Activated CD8-positive, alpha-beta memory T cell treated with anti-CD3 and anti-CD28 coated beads, Interleukin-2, amount 10 ng/mL, durations not matched to agents 7 days and 5 days (primary cell): Measurements from ENCODE around the gene GRP. TPM values are rescaled to one million over a fixed set of nuclear protein-coding genes. Genes with fewer than 3 reads are reported as not detected.

ENCODE experiments used
- ATAC-seq: fragments of 150-1000 bp; cut with Tn5 transposase; one replicate; pipeline ENCODE4 v1.10.0; 2021; ENCODE audit warnings: moderate library complexity
- CTCF ChIA-PET: fragments of 350-600 bp; sonication (Branson Sonifier 250); formaldehyde crosslinking; loops from one replicate; lab custom pipeline; 2021; ENCODE audit warnings: antibody characterized with exemption; lab: Charles Lee
- DNase-seq: peaks from one replicate; pipeline ENCODE4 v3.0.0-alpha.2; 2020
- H3K27ac Mint-ChIP-seq: one replicate; pipeline ENCODE4 v1.8.0; 2021; ENCODE audit warnings: mild to moderate bottlenecking, mixed read lengths
- H3K27me3 Mint-ChIP-seq: one replicate; pipeline ENCODE4 v1.8.0; 2021; ENCODE audit warnings: mixed read lengths
- H3K36me3 Mint-ChIP-seq: one replicate; pipeline ENCODE4 v1.8.0; 2021; ENCODE audit warnings: mild to moderate bottlenecking, mixed read lengths
- H3K4me1 Mint-ChIP-seq: one replicate; pipeline ENCODE4 v1.8.0; 2021; ENCODE audit warnings: mixed read lengths
- H3K4me3 Mint-ChIP-seq: one replicate; pipeline ENCODE4 v1.8.0; 2021; ENCODE audit warnings: mild to moderate bottlenecking, moderate library complexity, mixed read lengths
- H3K9me3 Mint-ChIP-seq: one replicate; pipeline ENCODE4 v1.8.0; 2022; ENCODE audit warnings: low read depth, mixed read lengths
- total RNA-seq, 2 experiments: library from RNA; stranded (reverse); gene quantifications; one replicate each; pipeline ENCODE4 v1.2.3, GENCODE V29; 2021

GRP gene
- total RNA-seq, 2 experiments from 2014 or later: not detected

DNA sequence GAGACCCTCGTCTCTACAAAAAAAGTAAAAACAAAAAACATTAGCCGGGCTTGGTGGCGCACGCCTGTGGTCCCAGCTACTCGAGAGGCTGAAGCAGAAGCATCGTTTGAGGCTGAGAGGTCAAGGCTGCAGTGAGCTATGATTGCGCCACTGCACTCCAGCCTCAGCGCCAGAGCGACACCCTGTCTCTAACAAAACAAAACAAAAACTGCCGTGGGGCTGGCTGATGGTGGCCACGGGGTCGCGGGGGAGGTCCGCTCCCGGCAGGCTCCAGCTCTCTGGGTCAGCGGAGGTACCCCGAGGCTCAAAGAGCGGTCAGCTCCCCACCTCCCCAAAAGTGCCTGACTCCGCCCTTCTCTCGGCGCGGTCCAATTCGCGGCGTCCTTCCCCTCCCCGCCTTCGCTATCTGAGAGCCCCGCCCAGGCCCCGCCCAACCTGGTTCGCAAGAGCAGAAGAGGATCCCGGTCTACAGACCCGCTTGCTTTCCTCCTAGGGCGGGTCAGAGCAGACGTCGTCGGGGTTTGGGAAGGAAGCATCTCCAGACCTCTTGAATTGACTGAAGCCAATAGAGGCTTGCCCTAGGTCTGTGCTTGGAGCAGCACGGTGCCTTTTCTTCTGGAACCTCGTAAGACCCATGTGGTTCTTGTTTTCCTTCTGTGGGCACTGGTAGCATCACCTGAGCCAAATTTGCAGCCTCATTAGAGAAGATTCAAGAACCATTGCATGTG is 45.5 kb downstream of the GRP start:
- ATAC-seq: peak; percentile 80
- Mint-ChIP-seq H3K4me3 (peak overlapping the region; percentile 71), H3K36me3 (peaks cover 3% of the 10 kb centered on the region), H3K4me1 (peaks cover 18% of the 10 kb centered on the region), H3K9me3 (no peaks in the 10 kb centered on the region), H3K27me3 (peaks cover 86% of the 10 kb centered on the region), H3K27ac (no peak overlapping the region)
- CTCF ChIA-PET: interaction anchor here (1.5 to 2.4 kb wide), 2 partner anchors 16 to 137 kb away, joined by 5 to 6 read pairs; no protein-coding TSS in a partner anchor
- peak; percentile 64 for DNase-seq

GRCh38 chr18:59265974-59266369 is 46.0 kb downstream of the GRP start:
- no peak overlapping the region for H3K27ac Mint-ChIP-seq
- H3K36me3 Mint-ChIP-seq: peaks cover 3% of the 10 kb centered on the region
- peaks cover 87% of the 10 kb centered on the region for H3K27me3 Mint-ChIP-seq
- H3K9me3 Mint-ChIP-seq: no peaks in the 10 kb centered on the region
- peaks cover 18% of the 10 kb centered on the region for H3K4me1 Mint-ChIP-seq
- CTCF ChIA-PET: interaction anchor here (1.9 kb wide), 1 partner anchor 136 kb away, joined by 8 read pairs; no protein-coding TSS in a partner anchor
- DNase-seq: no peak
- H3K4me3 Mint-ChIP-seq: no peak overlapping the region
- ATAC-seq: no peak

- Mint-ChIP-seq H3K4me3 (no peak overlapping the region), H3K4me1 (peaks cover 18% of the 10 kb centered on the region), H3K27me3 (peaks cover 91% of the 10 kb centered on the region), H3K9me3 (no peaks in the 10 kb centered on the region), H3K36me3 (peaks cover 3% of the 10 kb centered on the region), H3K27ac (no peak overlapping the region)
- ATAC-seq: no peak
- CTCF ChIA-PET: interaction anchor here (1.4 to 1.9 kb wide), 2 partner anchors 17 to 136 kb away, joined by 5 to 8 read pairs; no protein-coding TSS in a partner anchor
- no peak for DNase-seq
Observed at GRCh38 chr18:59266459-59266858, 46.5 kb downstream of the GRP start.

DNA sequence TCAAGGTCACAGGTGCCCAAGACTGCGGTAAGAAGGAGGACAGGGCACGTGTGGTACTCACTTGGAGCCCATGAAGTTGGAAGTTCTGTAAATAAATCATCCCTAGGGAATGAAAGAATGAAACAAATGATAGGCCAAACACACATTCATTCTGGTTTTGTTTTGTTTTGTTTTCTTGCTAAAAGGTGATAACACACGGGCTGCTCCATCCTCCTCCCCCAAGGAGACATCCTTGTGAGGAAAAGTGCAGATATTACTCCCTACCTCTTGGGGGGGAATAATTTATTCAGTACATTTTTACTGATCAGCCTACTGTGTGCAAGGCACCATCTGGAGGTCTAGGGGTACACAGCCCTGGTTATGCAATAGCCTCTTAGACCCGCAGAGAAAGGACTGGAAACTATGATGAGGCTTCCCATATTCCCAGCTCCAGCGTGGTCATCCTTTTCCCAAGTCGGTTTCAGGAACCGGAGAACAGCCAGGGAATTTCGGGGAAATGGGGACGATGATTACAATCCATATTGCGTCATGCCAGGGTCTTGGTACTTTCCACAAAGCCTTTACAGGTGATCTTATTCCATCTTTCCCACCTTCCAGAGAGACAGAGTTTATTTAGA is 47.0 kb downstream of the GRP start:
- DNase-seq: no peak
- no peak overlapping the region for H3K4me3 Mint-ChIP-seq
- peaks cover 92% of the 10 kb centered on the region for H3K27me3 Mint-ChIP-seq
- H3K4me1 Mint-ChIP-seq: peaks cover 18% of the 10 kb centered on the region
- peaks cover 3% of the 10 kb centered on the region for H3K36me3 Mint-ChIP-seq
- no peak for ATAC-seq
- no peak overlapping the region for H3K27ac Mint-ChIP-seq
- CTCF ChIA-PET: interaction anchor here (1.4 to 1.9 kb wide), 2 partner anchors 18 to 135 kb away, joined by 5 to 8 read pairs; no protein-coding TSS in a partner anchor
- no peaks in the 10 kb centered on the region for H3K9me3 Mint-ChIP-seq

DNA sequence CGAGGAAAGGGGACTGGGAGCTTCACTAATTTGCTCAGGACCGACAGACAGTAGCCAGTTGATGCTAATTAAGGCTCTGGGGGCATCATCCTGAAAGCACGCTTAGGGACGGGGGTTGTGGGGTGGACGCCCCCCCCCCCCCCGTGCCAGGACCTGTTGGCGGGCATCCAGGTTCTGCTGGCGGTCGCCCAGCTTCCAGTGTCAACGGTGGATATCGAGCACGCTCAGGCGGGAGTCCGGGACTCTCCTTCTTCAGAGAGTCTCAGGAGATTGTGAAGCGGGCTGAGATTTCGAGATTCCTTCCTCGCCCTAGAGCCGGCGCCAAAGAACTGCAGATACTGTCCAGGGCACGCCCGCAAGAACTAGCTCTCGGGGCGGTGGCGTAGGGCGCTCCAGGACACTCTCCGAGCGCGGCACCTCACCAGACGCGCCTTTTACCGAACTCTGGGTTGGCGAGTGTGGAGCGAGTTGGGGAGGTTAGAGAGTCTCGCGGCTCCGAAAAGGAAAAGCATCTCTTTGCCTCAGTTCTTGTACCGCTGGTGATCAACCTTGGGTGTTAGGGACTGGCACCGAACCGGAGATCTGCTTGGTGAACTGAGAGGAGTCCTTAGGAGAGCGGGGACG is 47.7 kb downstream of the GRP start:
- Mint-ChIP-seq H3K36me3 (peaks cover 3% of the 10 kb centered on the region), H3K27me3 (peaks cover 92% of the 10 kb centered on the region), H3K27ac (no peak overlapping the region), H3K4me3 (no peak overlapping the region), H3K4me1 (peaks cover 18% of the 10 kb centered on the region), H3K9me3 (no peaks in the 10 kb centered on the region)
- ATAC-seq (no peak), DNase-seq (no peak)
- CTCF ChIA-PET: interaction anchor here (1.4 to 1.9 kb wide), 2 partner anchors 18 to 135 kb away, joined by 5 to 8 read pairs; no protein-coding TSS in a partner anchor

DNA sequence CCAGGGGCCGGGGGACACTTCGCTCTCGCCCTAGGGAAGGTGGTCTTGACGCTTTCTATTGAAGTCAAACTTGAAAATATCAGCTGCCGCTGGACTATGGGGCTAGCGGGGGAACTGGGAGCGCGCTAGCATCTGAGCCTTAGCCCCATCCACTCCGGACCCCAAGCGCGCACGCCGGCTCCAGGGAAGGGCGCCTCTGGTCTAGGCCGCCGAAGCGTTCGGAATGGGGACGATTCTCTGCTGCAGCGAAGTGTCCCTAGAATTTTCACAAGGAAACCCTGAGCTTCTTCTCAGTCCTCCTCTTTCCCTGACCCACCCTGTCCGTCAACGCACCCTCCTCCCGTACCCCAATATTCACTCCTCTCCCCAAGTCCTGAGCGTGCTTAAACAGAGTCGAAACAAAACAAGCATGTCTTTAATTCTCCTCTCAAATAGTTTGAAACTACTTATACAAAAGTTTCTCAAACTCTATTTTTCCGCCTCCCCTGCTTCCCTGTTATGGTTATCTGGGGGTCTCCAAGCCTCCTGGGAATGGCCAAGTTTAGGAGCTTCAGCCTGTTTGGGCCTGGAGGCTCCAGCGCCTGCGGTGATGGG is 48.3 kb downstream of the GRP start:
- CTCF ChIA-PET: interaction anchor here (1.1 kb wide), 1 partner anchor 20 kb away, joined by 3 read pairs; no protein-coding TSS in a partner anchor
- Mint-ChIP-seq H3K4me1 (peaks cover 18% of the 10 kb centered on the region), H3K27me3 (peaks cover 86% of the 10 kb centered on the region), H3K36me3 (peaks cover 3% of the 10 kb centered on the region), H3K27ac (no peak overlapping the region), H3K9me3 (no peaks in the 10 kb centered on the region), H3K4me3 (no peak overlapping the region)
- ATAC-seq: no peak
- no peak for DNase-seq

- Mint-ChIP-seq H3K9me3 (no peaks in the 10 kb centered on the region), H3K27ac (no peak overlapping the region), H3K4me1 (peaks cover 21% of the 10 kb centered on the region), H3K4me3 (peak overlapping the region; percentile 2), H3K36me3 (peaks cover 3% of the 10 kb centered on the region), H3K27me3 (peaks cover 86% of the 10 kb centered on the region)
- CTCF ChIA-PET: interaction anchor here (0.6 to 1.2 kb wide), 4 partner anchors 16 to 185 kb away, joined by 3 to 5 read pairs (median 4); no protein-coding TSS in a partner anchor
- peak; percentile 55 for DNase-seq
- ATAC-seq: peak; percentile 59
Observed at GRCh38 chr18:59268721-59269562, 49.0 kb downstream of the GRP start.

DNA sequence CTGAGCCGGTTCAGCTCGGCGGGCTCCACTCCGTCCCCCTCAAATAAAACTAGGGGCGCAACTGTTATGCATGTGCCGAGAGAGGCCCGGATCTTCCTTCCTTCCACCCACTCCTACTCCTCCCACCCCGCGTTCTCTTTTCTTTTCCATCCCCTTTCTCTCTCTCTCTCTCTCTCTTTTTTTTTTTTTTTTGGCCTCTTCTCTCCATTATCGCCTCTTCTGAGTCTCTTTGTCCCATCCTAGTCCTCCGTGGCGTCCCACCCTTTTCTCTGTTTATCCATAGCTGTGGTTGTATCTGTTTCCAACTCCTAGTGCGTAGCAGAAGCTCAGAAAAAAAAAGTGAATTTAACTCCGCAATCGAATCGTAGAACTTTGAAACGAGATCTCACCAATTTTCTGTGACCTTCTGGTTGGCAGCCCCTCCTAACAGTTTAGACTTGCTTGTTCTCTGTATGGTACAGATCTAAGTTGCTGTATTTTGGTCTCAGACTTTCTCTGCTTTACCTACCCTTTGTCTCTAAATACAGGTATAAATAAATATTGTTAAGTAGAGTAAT is 49.7 kb downstream of the GRP start:
- Mint-ChIP-seq H3K4me1 (peaks cover 21% of the 10 kb centered on the region), H3K9me3 (no peaks in the 10 kb centered on the region), H3K27ac (no peak overlapping the region), H3K36me3 (peaks cover 3% of the 10 kb centered on the region), H3K4me3 (peak overlapping the region; percentile 2), H3K27me3 (peaks cover 86% of the 10 kb centered on the region)
- ATAC-seq: no peak
- CTCF ChIA-PET: interaction anchor here (0.7 to 1.2 kb wide), 3 partner anchors 21 to 186 kb away, joined by 3 to 5 read pairs (median 3); no protein-coding TSS in a partner anchor
- no peak for DNase-seq

GRCh38 chr18:59270689-59271257 is 50.8 kb downstream of the GRP start:
- H3K27me3 Mint-ChIP-seq: peaks cover 86% of the 10 kb centered on the region
- DNase-seq (no peak), ATAC-seq (no peak)
- H3K4me3 Mint-ChIP-seq: no peak overlapping the region
- peaks cover 18% of the 10 kb centered on the region for H3K4me1 Mint-ChIP-seq
- peaks cover 3% of the 10 kb centered on the region for H3K36me3 Mint-ChIP-seq
- H3K27ac Mint-ChIP-seq: no peak overlapping the region
- no peaks in the 10 kb centered on the region for H3K9me3 Mint-ChIP-seq
- CTCF ChIA-PET: interaction anchor here (0.7 to 1.3 kb wide), 3 partner anchors 22 to 132 kb away, joined by 3 read pairs; no protein-coding TSS in a partner anchor

DNA sequence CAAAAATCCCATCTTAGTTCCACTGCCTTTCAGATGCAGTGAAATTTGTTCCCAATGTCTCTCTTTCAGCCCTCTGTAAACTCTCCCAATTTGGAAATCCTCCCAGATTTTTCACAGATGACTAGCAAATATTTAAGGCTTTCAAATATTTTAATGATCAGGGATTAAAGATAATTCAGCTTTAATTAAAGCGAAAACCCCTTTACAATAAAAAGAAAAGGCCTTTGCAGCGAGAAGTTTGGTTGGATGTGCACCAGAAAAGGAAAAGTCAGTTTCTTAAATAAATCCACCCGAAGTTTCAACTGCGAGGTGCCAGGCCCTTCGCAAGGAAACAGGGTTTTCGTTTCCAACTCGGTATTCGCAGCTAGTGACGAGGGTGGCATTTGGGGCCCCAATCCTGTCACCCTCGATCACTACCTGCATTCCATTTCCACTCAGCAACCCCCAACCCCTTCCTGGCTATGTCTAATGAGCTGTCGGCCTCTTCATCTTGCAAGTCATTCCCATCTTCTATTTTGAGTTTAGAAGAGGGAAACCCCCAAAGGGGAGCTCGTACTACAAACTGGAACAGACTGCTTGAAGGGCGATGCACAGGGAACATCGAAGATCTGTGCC is 51.8 kb downstream of the GRP start:
- Mint-ChIP-seq H3K4me1 (peaks cover 13% of the 10 kb centered on the region), H3K27me3 (peaks cover 86% of the 10 kb centered on the region), H3K4me3 (no peak overlapping the region), H3K36me3 (peaks cover 3% of the 10 kb centered on the region), H3K27ac (no peak overlapping the region), H3K9me3 (no peaks in the 10 kb centered on the region)
- CTCF ChIA-PET: interaction anchor here (0.6 to 1.6 kb wide), 4 partner anchors 23 to 162 kb away, joined by 3 to 5 read pairs (median 3); no protein-coding TSS in a partner anchor
- no peak for DNase-seq
- ATAC-seq: no peak

GRCh38 chr18:59272221-59272888 is 52.4 kb downstream of the GRP start:
- CTCF ChIA-PET: interaction anchor here (0.6 to 1.6 kb wide), 2 partner anchors 23 to 78 kb away, joined by 3 read pairs; no protein-coding TSS in a partner anchor
- peaks cover 3% of the 10 kb centered on the region for H3K36me3 Mint-ChIP-seq
- no peak overlapping the region for H3K27ac Mint-ChIP-seq
- H3K4me3 Mint-ChIP-seq: no peak overlapping the region
- DNase-seq: no peak
- peaks cover 13% of the 10 kb centered on the region for H3K4me1 Mint-ChIP-seq
- no peak for ATAC-seq
- H3K9me3 Mint-ChIP-seq: no peaks in the 10 kb centered on the region
- H3K27me3 Mint-ChIP-seq: peaks cover 82% of the 10 kb centered on the region
